ENCODE measurements around the gene GIPC3. TPM values are rescaled to one million over a fixed set of nuclear protein-coding genes. Genes with fewer than 3 reads are reported as not detected.
"Not testable (repeated sequence)": the region's sequence is repeated elsewhere in the genome, so short reads cannot be mapped to it uniquely, and the experiment has no call there.

Gene GIPC3
- total RNA-seq, 1 donor = 0.21 TPM

- Histone ChIP-seq H3K4me3 (ENCODE audit: low read length) (peak overlapping the region; percentile 97), H3K9me3 (ENCODE audit: low read depth, low read length) (no peaks in the 10 kb centered on the region)
Observed at GRCh38 chr19:3625996-3626472, 40.8 kb downstream of the GIPC3 start.

GRCh38 chr19:3626473-3627350 lies 41.4 kb downstream of the GIPC3 start, which contains the start of gene CACTIN:
TSS of gene CACTIN (minus strand) at chr19:3626790. CDS start at chr19:3626762, 28 bp downstream.
- H3K9me3 ChIP-seq (ENCODE audit: low read depth, low read length) = no peaks in the 10 kb centered on the region
- H3K4me3 ChIP-seq (ENCODE audit: low read length) = peak within 1 kb of the TSS; percentile 97
- no peaks in the 10 kb centered on the region for H3K27me3 ChIP-seq (ENCODE audit: insufficient read depth, low read length)
- peaks cover 21% of the 10 kb centered on the region for H3K4me1 ChIP-seq (ENCODE audit: insufficient read depth, low read length)

More at GRCh38 chr19:3625996-3626472, 40.8 kb downstream of the GIPC3 start:
- Histone ChIP-seq H3K27me3 (ENCODE audit: insufficient read depth, low read length) (no peaks in the 10 kb centered on the region), H3K4me1 (ENCODE audit: insufficient read depth, low read length) (peaks cover 21% of the 10 kb centered on the region)

GRCh38 chr19:3627351-3627723 lies 42.1 kb downstream of the GIPC3 start:
- Histone ChIP-seq H3K4me3 (ENCODE audit: low read length) (no peak overlapping the region), H3K9me3 (ENCODE audit: low read depth, low read length) (no peaks in the 10 kb centered on the region)

GRCh38 chr19:3628766-3629165 lies 43.5 kb downstream of the GIPC3 start:
- H3K4me1 ChIP-seq (ENCODE audit: insufficient read depth, low read length) = peaks cover 21% of the 10 kb centered on the region
- not testable (repeated sequence) for H3K9me3 ChIP-seq (ENCODE audit: low read depth, low read length); H3K4me3 ChIP-seq (ENCODE audit: low read length); H3K27me3 ChIP-seq (ENCODE audit: insufficient read depth, low read length)

More at GRCh38 chr19:3627351-3627723, 42.1 kb downstream of the GIPC3 start:
- Histone ChIP-seq H3K27me3 (ENCODE audit: insufficient read depth, low read length) (no peaks in the 10 kb centered on the region), H3K4me1 (ENCODE audit: insufficient read depth, low read length) (peaks cover 21% of the 10 kb centered on the region)

GRCh38 chr19:3631053-3631861 lies 46.0 kb downstream of the GIPC3 start:
- H3K4me1 ChIP-seq (ENCODE audit: insufficient read depth, low read length) = peaks cover 5% of the 10 kb centered on the region
- no peaks in the 10 kb centered on the region for H3K9me3 ChIP-seq (ENCODE audit: low read depth, low read length)
- no peak overlapping the region for H3K4me3 ChIP-seq (ENCODE audit: low read length)
- H3K27me3 ChIP-seq (ENCODE audit: insufficient read depth, low read length) = no peaks in the 10 kb centered on the region

GRCh38 chr19:3632098-3632497 lies 46.8 kb downstream of the GIPC3 start:
- H3K27me3 ChIP-seq (ENCODE audit: insufficient read depth, low read length) = no peaks in the 10 kb centered on the region
- no peaks in the 10 kb centered on the region for H3K9me3 ChIP-seq (ENCODE audit: low read depth, low read length)
- no peak overlapping the region for H3K4me3 ChIP-seq (ENCODE audit: low read length)
- peaks cover 4% of the 10 kb centered on the region for H3K4me1 ChIP-seq (ENCODE audit: insufficient read depth, low read length)

GRCh38 chr19:3632739-3633558 lies 47.7 kb downstream of the GIPC3 start:
- Histone ChIP-seq H3K4me1 (ENCODE audit: insufficient read depth, low read length) (no peaks in the 10 kb centered on the region), H3K4me3 (ENCODE audit: low read length) (no peak overlapping the region), H3K27me3 (ENCODE audit: insufficient read depth, low read length) (no peaks in the 10 kb centered on the region), H3K9me3 (ENCODE audit: low read depth, low read length) (no peaks in the 10 kb centered on the region)

- Histone ChIP-seq H3K4me1 (ENCODE audit: insufficient read depth, low read length) (no peaks in the 10 kb centered on the region), H3K9me3 (ENCODE audit: low read depth, low read length) (no peaks in the 10 kb centered on the region), H3K4me3 (ENCODE audit: low read length) (no peak overlapping the region), H3K27me3 (ENCODE audit: insufficient read depth, low read length) (no peaks in the 10 kb centered on the region)
Observed at GRCh38 chr19:3633559-3633988, 48.3 kb downstream of the GIPC3 start.

GRCh38 chr19:3634496-3635045 lies 49.3 kb downstream of the GIPC3 start:
- no peak overlapping the region for H3K4me3 ChIP-seq (ENCODE audit: low read length)
- H3K27me3 ChIP-seq (ENCODE audit: insufficient read depth, low read length) = no peaks in the 10 kb centered on the region
- H3K9me3 ChIP-seq (ENCODE audit: low read depth, low read length) = no peaks in the 10 kb centered on the region
- H3K4me1 ChIP-seq (ENCODE audit: insufficient read depth, low read length) = no peaks in the 10 kb centered on the region

- no peaks in the 10 kb centered on the region for H3K9me3 ChIP-seq (ENCODE audit: low read depth, low read length)
- no peak overlapping the region for H3K4me3 ChIP-seq (ENCODE audit: low read length)
- no peaks in the 10 kb centered on the region for H3K4me1 ChIP-seq (ENCODE audit: insufficient read depth, low read length)
- H3K27me3 ChIP-seq (ENCODE audit: insufficient read depth, low read length) = no peaks in the 10 kb centered on the region
Observed at GRCh38 chr19:3636506-3636905, 51.2 kb downstream of the GIPC3 start.

- Histone ChIP-seq H3K9me3 (ENCODE audit: low read depth, low read length) (no peaks in the 10 kb centered on the region), H3K4me1 (ENCODE audit: insufficient read depth, low read length) (no peaks in the 10 kb centered on the region), H3K27me3 (ENCODE audit: insufficient read depth, low read length) (no peaks in the 10 kb centered on the region), H3K4me3 (ENCODE audit: low read length) (no peak overlapping the region)
Observed at GRCh38 chr19:3636962-3637361, 51.7 kb downstream of the GIPC3 start.

GRCh38 chr19:3637621-3638020 lies 52.3 kb downstream of the GIPC3 start:
- H3K27me3 ChIP-seq (ENCODE audit: insufficient read depth, low read length) = no peaks in the 10 kb centered on the region

GRCh38 chr19:3638208-3639193 lies 53.2 kb downstream of the GIPC3 start:
- no peaks in the 10 kb centered on the region for H3K9me3 ChIP-seq (ENCODE audit: low read depth, low read length)
- H3K27me3 ChIP-seq (ENCODE audit: insufficient read depth, low read length) = no peaks in the 10 kb centered on the region
- H3K4me1 ChIP-seq (ENCODE audit: insufficient read depth, low read length) = no peaks in the 10 kb centered on the region
- H3K4me3 ChIP-seq (ENCODE audit: low read length) = no peak overlapping the region

More at GRCh38 chr19:3637621-3638020, 52.3 kb downstream of the GIPC3 start:
- H3K4me3 ChIP-seq (ENCODE audit: low read length) = no peak overlapping the region
- no peaks in the 10 kb centered on the region for H3K9me3 ChIP-seq (ENCODE audit: low read depth, low read length)
- no peaks in the 10 kb centered on the region for H3K4me1 ChIP-seq (ENCODE audit: insufficient read depth, low read length)

All from mononuclear cell (primary cell).